SK-N-SH (cell line): ENCODE measurements around the gene UBE2Z. TPM values are rescaled to one million over a fixed set of nuclear protein-coding genes. Genes with fewer than 3 reads are reported as not detected.

Experiments
- CTCF ChIA-PET: fragments of 300-600, 350-600 bp; formaldehyde crosslinking; extraction: SDS; loops from one replicate; lab custom pipeline; 2021; lab: Yijun Ruan, JAX
- POLR2A ChIA-PET: fragments of 350-600 bp; sonication (Branson Sonifier 250); formaldehyde crosslinking; extraction: SDS; loops from one replicate; lab custom pipeline; 2020; ENCODE audit warnings: antibody characterized with exemption, inconsistent platforms; lab: Yijun Ruan, JAX
- DNase-seq: peaks from one replicate; pipeline ENCODE4 v3.0.0; 2012
- H2AFZ ChIP-seq: fragments of 200-600 bp; sonication (generic); 2 replicates; pipeline ENCODE4 v1.8.1; 2016; ENCODE audit warnings: antibody characterized with exemption, mild to moderate bottlenecking, low read depth
- H3F3A ChIP-seq: fragments of 200-600 bp; sonication (generic); replicated peaks from 2 replicates; pipeline ENCODE3; 2016; ENCODE audit warnings: antibody characterized with exemption, mild to moderate bottlenecking; ENCODE audit not compliant: insufficient read depth
- H3K27ac ChIP-seq, 2 experiments: fragments of 200-500 bp in 1 of 2; fragments of 200-600 bp in 1 of 2; sonication (Bioruptor generic) in 1 of 2; sonication (generic), shearing (Covaris generic) in 1 of 2; 2 replicates each; pipeline versions ENCODE4 v1.5.1 to v1.6.1; 2014 to 2016; ENCODE audit warnings: low read depth in 2 of 2, inconsistent platforms in 1 of 2, low read length in 1 of 2, mild to moderate bottlenecking in 1 of 2, mixed read lengths in 1 of 2
- H3K27me3 ChIP-seq: fragments of 200-600 bp; sonication (generic), shearing (Covaris generic); 2 replicates; pipeline ENCODE4 v1.6.1; 2016; ENCODE audit warnings: mixed run types; ENCODE audit not compliant: insufficient read depth
- H3K36me3 ChIP-seq, 2 experiments: fragments of 200-500 bp in 1 of 2; fragments of 200-600 bp in 1 of 2; sonication (Bioruptor generic) in 1 of 2; sonication (generic) in 1 of 2; replicated peaks in 1 of 2; 2 replicates each; pipeline versions ENCODE3 to v1.5.1; 2014 to 2016; ENCODE audit warnings: low read length in 1 of 2, mild to moderate bottlenecking in 1 of 2; ENCODE audit not compliant: insufficient read depth in 2 of 2, control insufficient read depth in 1 of 2
- H3K4me1 ChIP-seq, 2 experiments: fragments of 200-500 bp in 1 of 2; fragments of 200-600 bp in 1 of 2; sonication (Bioruptor generic) in 1 of 2; sonication (generic), shearing (Covaris generic) in 1 of 2; 2 replicates each; pipeline versions ENCODE4 v1.5.1 to v1.6.1; 2014 to 2016; ENCODE audit warnings: low read depth in 1 of 2, low read length in 1 of 2, mixed run types in 1 of 2; ENCODE audit not compliant: insufficient read depth in 2 of 2, control insufficient read depth in 1 of 2
- H3K4me2 ChIP-seq: fragments of 200-600 bp; sonication (generic), shearing (Covaris generic); 2 replicates; pipeline ENCODE4 v1.6.1; 2017; ENCODE audit warnings: mixed run types
- H3K4me3 ChIP-seq, 2 experiments: fragments of 200-500 bp in 1 of 2; fragments of 200-600 bp in 1 of 2; sonication (Bioruptor generic) in 1 of 2; sonication (generic), shearing (Covaris generic) in 1 of 2; 2 replicates each; pipeline versions ENCODE4 v1.5.1 to v1.8.1; 2014 to 2016; ENCODE audit warnings: low read depth in 2 of 2, inconsistent platforms in 1 of 2, low read length in 1 of 2, mild to moderate bottlenecking in 1 of 2, mixed read lengths in 1 of 2, moderate library complexity in 1 of 2
- H3K79me2 ChIP-seq: fragments of 200-600 bp; sonication (generic); 2 replicates; pipeline ENCODE4 v1.8.1; 2017; ENCODE audit warnings: mild to moderate bottlenecking; ENCODE audit not compliant: insufficient read depth
- H3K9ac ChIP-seq: fragments of 200-600 bp; sonication (generic); 2 replicates; pipeline ENCODE4 v1.6.1; 2017; ENCODE audit warnings: mixed run types
- H3K9me2 ChIP-seq: fragments of 200-600 bp; sonication (generic); 2 replicates; pipeline ENCODE4 v1.6.1; 2017; ENCODE audit warnings: mixed run types
- H3K9me3 ChIP-seq: fragments of 200-600 bp; sonication (generic); 2 replicates; pipeline ENCODE4 v1.6.1; 2017; ENCODE audit warnings: mixed run types, mild to moderate bottlenecking, moderate library complexity
- H4K20me1 ChIP-seq: fragments of 200-600 bp; sonication (generic); 2 replicates; pipeline ENCODE4 v1.6.1; 2017; ENCODE audit warnings: mild to moderate bottlenecking, mixed run types; ENCODE audit not compliant: insufficient read depth
- CHD2 ChIP-seq: fragments of 150-350 bp; IDR thresholded peaks from 2 replicates; pipeline ENCODE4 v1.6.1; 2018; ENCODE audit warnings: low read length; ENCODE audit not compliant: partially characterized antibody
- GATA2 ChIP-seq: sonication (generic); formaldehyde crosslinking; IDR thresholded peaks from 2 replicates; pipeline ENCODE4 v1.5.0; 2020; ENCODE audit warnings: mild to moderate bottlenecking, missing genetic modification reagents
- MXI1 ChIP-seq: IDR thresholded peaks from 2 replicates; pipeline ENCODE4 v1.6.1; 2012; ENCODE audit warnings: mild to moderate bottlenecking, low read depth, low read length, improper control_type of control experiment
- POLR2AphosphoS5 ChIP-seq: IDR thresholded peaks from 2 replicates; pipeline ENCODE4 v1.6.1; 2012; ENCODE audit warnings: low read depth, low read length
- RFX5 ChIP-seq: IDR thresholded peaks from 2 replicates; pipeline ENCODE4 v1.6.1; 2012; ENCODE audit warnings: mild to moderate bottlenecking, improper control_type of control experiment, low read length
- RXRA ChIP-seq: IDR thresholded peaks from 2 replicates; pipeline ENCODE4 v1.4.0; 2012; ENCODE audit warnings: low read depth, mild to moderate bottlenecking, borderline replicate concordance
- SMC3 ChIP-seq: IDR thresholded peaks from 2 replicates; pipeline ENCODE4 v1.6.1; 2012; ENCODE audit warnings: low read depth, low read length, improper control_type of control experiment
- TEAD4 ChIP-seq: IDR thresholded peaks from 2 replicates; pipeline ENCODE4 v1.4.0; 2012; ENCODE audit warnings: mild to moderate bottlenecking, borderline replicate concordance; ENCODE audit not compliant: insufficient read depth
- YY1 ChIP-seq: IDR thresholded peaks from 2 replicates; pipeline ENCODE4 v1.4.0; 2012; ENCODE audit warnings: low read depth, mild to moderate bottlenecking
- WGBS: methylation state at CpG from one replicate; pipeline ENCODE4 v1.1.6; 2017; ENCODE audit warnings: low lambda C conversion rate; 5-methylcytosine and 5-hydroxymethylcytosine counted together
- polyA plus RNA-seq, 3 experiments: library from polyadenylated mRNA; depleted of rRNA; stranded (reverse); fragments of >200 nt; gene quantifications; 2 replicates each; pipeline ENCODE4 v1.2.3, GENCODE V29; 2012
- TF ChIP-seq, protein P1 (sequence below): IDR thresholded peaks from 2 replicates; pipeline ENCODE4 v1.4.0; 2012; ENCODE audit warnings: low read depth
- TF ChIP-seq, protein P2 (sequence below): IDR thresholded peaks from 2 replicates; pipeline ENCODE4 v1.4.0; 2012; ENCODE audit warnings: low read depth, borderline replicate concordance

Gene UBE2Z
- polyA plus RNA-seq, 1 of the 3 experiments (the other 2 are of a cell fraction): 168 TPM

DNA sequence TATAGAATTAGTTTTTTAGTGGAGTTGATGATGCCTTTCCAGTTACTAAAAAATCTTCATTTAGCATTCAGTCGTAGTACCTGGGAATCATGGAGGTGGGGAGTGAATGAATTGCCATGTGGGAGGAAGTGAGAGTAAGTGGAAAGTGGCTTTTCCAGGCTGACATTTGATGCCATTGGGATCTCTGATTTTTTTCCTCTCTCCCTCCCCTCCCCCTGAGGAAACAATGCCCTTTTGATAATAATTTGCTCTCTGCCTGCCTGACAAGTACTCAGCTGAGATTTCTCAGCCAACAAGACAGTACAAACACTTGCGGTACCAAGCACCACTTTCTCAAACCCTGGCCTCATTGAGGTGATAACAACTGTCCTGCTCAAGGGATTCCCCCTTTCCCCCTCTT is 2.2 kb downstream of the UBE2Z start:
- no peak overlapping the region for H2AFZ ChIP-seq
- no peaks in the 10 kb centered on the region for H3K27me3 ChIP-seq
- peak overlapping the region; percentile 91; the same call in 1 of the 2 replicates for H3K9ac ChIP-seq
- ChIA-PET CTCF (interaction anchor here (0.8 kb wide), 1 partner anchor 964 kb away, joined by 3 read pairs; no protein-coding TSS in a partner anchor), POLR2A (interaction anchor here (1.2 kb wide), 1 partner anchor 35 kb away, joined by 4 read pairs; the partner anchor contains the start of gene SNF8)
- H3F3A ChIP-seq: peaks cover 20% of the 10 kb centered on the region
- H3K9me3 ChIP-seq: no peaks in the 10 kb centered on the region
- no peak for DNase-seq
- peaks cover 81% of the 10 kb centered on the region for H3K79me2 ChIP-seq
- H3K36me3 ChIP-seq: peaks cover 40 to 44% of the 10 kb centered on the region in 2 experiments
- no peaks in the 10 kb centered on the region for H3K9me2 ChIP-seq
- H4K20me1 ChIP-seq: peaks cover 64% of the 10 kb centered on the region
- H3K4me3 ChIP-seq: peak overlapping the region; percentile 63 to 87; a peak in 3 of 4 replicates
- 72% methylated on average over 2 of the region's 2 CpGs for WGBS
- peak overlapping the region; percentile 80 for H3K4me2 ChIP-seq
- H3K4me1 ChIP-seq: peaks cover 17 to 31% of the 10 kb centered on the region in 2 experiments
- no peak overlapping the region for H3K27ac ChIP-seq
- TF ChIP-seq, protein P1, sequence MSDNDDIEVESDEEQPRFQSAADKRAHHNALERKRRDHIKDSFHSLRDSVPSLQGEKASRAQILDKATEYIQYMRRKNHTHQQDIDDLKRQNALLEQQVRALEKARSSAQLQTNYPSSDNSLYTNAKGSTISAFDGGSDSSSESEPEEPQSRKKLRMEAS: peak; percentile 20; the same call in 1 of the 2 replicates
- TF ChIP-seq POLR2AphosphoS5: peak; percentile 40; the same call in 1 of the 2 replicates
- no peak for TF ChIP-seq CHD2
- TF ChIP-seq RXRA: no peak

DNA sequence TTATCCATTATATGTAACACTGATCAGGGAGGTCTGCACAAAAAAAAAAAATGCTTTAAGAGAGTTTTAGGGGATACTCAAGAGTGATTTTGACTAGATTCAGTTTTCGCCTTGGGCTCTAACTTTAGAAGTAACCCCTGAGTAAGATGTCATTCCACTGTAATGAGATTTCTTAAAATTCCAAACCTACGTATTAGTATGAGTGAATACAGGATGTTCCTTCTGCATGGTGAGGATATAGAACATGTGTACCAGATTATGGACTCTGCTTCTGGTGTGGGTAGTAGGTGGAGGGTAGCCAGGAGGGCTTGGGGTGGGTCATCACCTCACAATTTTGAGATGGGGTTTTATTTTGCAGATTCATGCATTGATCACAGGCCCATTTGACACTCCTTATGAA is 4.3 kb downstream of the UBE2Z start:
- H3K9ac ChIP-seq: no peak overlapping the region
- no peak for DNase-seq

More for the DNA sequence above, 4.3 kb downstream of the UBE2Z start:
- H3F3A ChIP-seq: peaks cover 16% of the 10 kb centered on the region
- no peak overlapping the region for H3K4me3 ChIP-seq
- WGBS: 99% methylated on average over 2 of the region's 2 CpGs
- no peak overlapping the region for H2AFZ ChIP-seq
- peaks cover 17 to 34% of the 10 kb centered on the region in 2 experiments for H3K4me1 ChIP-seq
- H3K27me3 ChIP-seq: no peaks in the 10 kb centered on the region
- peaks cover 54 to 55% of the 10 kb centered on the region in 2 experiments for H3K36me3 ChIP-seq
- no peak overlapping the region for H3K27ac ChIP-seq
- peaks cover 94% of the 10 kb centered on the region for H3K79me2 ChIP-seq
- CTCF ChIA-PET: no interaction called here
- 0 out of 2 replicates have a peak overlapping the region, but pooled peaks have one; percentile 80 for H3K4me2 ChIP-seq
- H3K9me2 ChIP-seq: no peaks in the 10 kb centered on the region
- no peaks in the 10 kb centered on the region for H3K9me3 ChIP-seq
- POLR2A ChIA-PET: no interaction called here
- TF ChIP-seq RFX5 (no peak), GATA2 (CRISPR knock-in tag) (no peak), TEAD4 (no peak), MXI1 (no peak), YY1 (no peak), SMC3 (no peak)
- TF ChIP-seq, protein P2, sequence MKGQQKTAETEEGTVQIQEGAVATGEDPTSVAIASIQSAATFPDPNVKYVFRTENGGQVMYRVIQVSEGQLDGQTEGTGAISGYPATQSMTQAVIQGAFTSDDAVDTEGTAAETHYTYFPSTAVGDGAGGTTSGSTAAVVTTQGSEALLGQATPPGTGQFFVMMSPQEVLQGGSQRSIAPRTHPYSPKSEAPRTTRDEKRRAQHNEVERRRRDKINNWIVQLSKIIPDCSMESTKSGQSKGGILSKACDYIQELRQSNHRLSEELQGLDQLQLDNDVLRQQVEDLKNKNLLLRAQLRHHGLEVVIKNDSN: no peak
- peaks cover 78% of the 10 kb centered on the region for H4K20me1 ChIP-seq
